ENCODE measurements around the gene ARL13A. TPM values are rescaled to one million over a fixed set of nuclear protein-coding genes. Genes with fewer than 3 reads are reported as not detected.

Gene ARL13A
- total RNA-seq, 4 donors from 2014 or later, result not detected

- no peak overlapping the region for H3K4me3 ChIP-seq
- H3K9me3 ChIP-seq, result no peaks in the 10 kb centered on the region
- H3K36me3 ChIP-seq, result peaks cover 57% of the 10 kb centered on the region
- H3K27ac ChIP-seq, result no peak overlapping the region
- 79% methylated on average over 3 of the region's 3 CpGs for WGBS
- TF ChIP-seq POLR2A (IDR thresholded peaks at IDR 0.05) (no peak), EP300 (IDR thresholded peaks at IDR 0.05) (no peak)
- no peaks in the 10 kb centered on the region for H3K4me1 ChIP-seq
- H3K27me3 ChIP-seq, result no peaks in the 10 kb centered on the region
- no peak for DNase-seq (ENCODE audit: low spot score in 2 of 2)
Measured at GRCh38 chrX:101022020-101022419, 52.5 kb downstream of the ARL13A start.

GRCh38 chrX:101025126-101025525 is 55.6 kb downstream of the ARL13A start:
- peaks cover 38% of the 10 kb centered on the region for H3K36me3 ChIP-seq
- no peak overlapping the region for H3K4me3 ChIP-seq
- no peaks in the 10 kb centered on the region for H3K4me1 ChIP-seq
- no peak for DNase-seq (ENCODE audit: low spot score in 2 of 2)
- no peaks in the 10 kb centered on the region for H3K9me3 ChIP-seq
- no peak overlapping the region for H3K27ac ChIP-seq
- TF ChIP-seq CTCF (IDR thresholded peaks at IDR 0.05) (no peak), POLR2A (IDR thresholded peaks at IDR 0.05) (no peak), EP300 (IDR thresholded peaks at IDR 0.05) (no peak), POLR2AphosphoS5 (IDR thresholded peaks at IDR 0.05) (no peak)
- no peaks in the 10 kb centered on the region for H3K27me3 ChIP-seq

- Histone ChIP-seq H3K4me1 (no peaks in the 10 kb centered on the region), H3K36me3 (peaks cover 14% of the 10 kb centered on the region), H3K9me3 (no peaks in the 10 kb centered on the region), H3K27ac (no peak overlapping the region), H3K4me3 (no peak overlapping the region), H3K27me3 (no peaks in the 10 kb centered on the region)
- TF ChIP-seq EP300 (IDR thresholded peaks at IDR 0.05) (no peak), POLR2AphosphoS5 (IDR thresholded peaks at IDR 0.05) (no peak), POLR2A (IDR thresholded peaks at IDR 0.05) (no peak), CTCF (IDR thresholded peaks at IDR 0.05) (no peak)
- DNase-seq (ENCODE audit: low spot score in 2 of 2), result no peak
- 85% methylated on average over 1 of the region's 1 CpG for WGBS
Measured at GRCh38 chrX:101028562-101028961, 59.1 kb downstream of the ARL13A start.

GRCh38 chrX:101029665-101030064 is 60.2 kb downstream of the ARL13A start:
- no peak for DNase-seq (ENCODE audit: low spot score in 2 of 2)
- H3K27ac ChIP-seq, result no peak overlapping the region
- H3K4me3 ChIP-seq, result no peak overlapping the region
- H3K4me1 ChIP-seq, result no peaks in the 10 kb centered on the region
- WGBS, result 77% methylated on average over 1 of the region's 1 CpG
- TF ChIP-seq POLR2A (IDR thresholded peaks at IDR 0.05), result no peak
- no peak for TF ChIP-seq CTCF (IDR thresholded peaks at IDR 0.05)
- TF ChIP-seq POLR2AphosphoS5 (IDR thresholded peaks at IDR 0.05), result no peak
- no peak for TF ChIP-seq EP300 (IDR thresholded peaks at IDR 0.05)
- no peaks in the 10 kb centered on the region for H3K9me3 ChIP-seq
- no peaks in the 10 kb centered on the region for H3K27me3 ChIP-seq
- peaks cover 12% of the 10 kb centered on the region for H3K36me3 ChIP-seq

GRCh38 chrX:101037231-101037630 is 67.7 kb downstream of the ARL13A start:
- no peaks in the 10 kb centered on the region for H3K4me1 ChIP-seq
- no peaks in the 10 kb centered on the region for H3K9me3 ChIP-seq
- peaks cover 22% of the 10 kb centered on the region for H3K36me3 ChIP-seq
- no peak overlapping the region for H3K27ac ChIP-seq
- DNase-seq (ENCODE audit: low spot score in 2 of 2), result no peak
- H3K27me3 ChIP-seq, result no peaks in the 10 kb centered on the region
- H3K4me3 ChIP-seq, result no peak overlapping the region
- TF ChIP-seq CTCF (IDR thresholded peaks at IDR 0.05) (no peak), EP300 (IDR thresholded peaks at IDR 0.05) (no peak), POLR2A (IDR thresholded peaks at IDR 0.05) (no peak), POLR2AphosphoS5 (IDR thresholded peaks at IDR 0.05) (no peak)

- Histone ChIP-seq H3K36me3 (peaks cover 15% of the 10 kb centered on the region), H3K4me3 (no peak overlapping the region), H3K9me3 (no peaks in the 10 kb centered on the region), H3K27me3 (no peaks in the 10 kb centered on the region), H3K4me1 (no peaks in the 10 kb centered on the region), H3K27ac (no peak overlapping the region)
- TF ChIP-seq CTCF (IDR thresholded peaks at IDR 0.05), result no peak
- no peak for TF ChIP-seq POLR2AphosphoS5 (IDR thresholded peaks at IDR 0.05)
- no peak for TF ChIP-seq EP300 (IDR thresholded peaks at IDR 0.05)
- WGBS, result 72% methylated on average over 4 of the region's 4 CpGs
- no peak for DNase-seq (ENCODE audit: low spot score in 2 of 2)
Measured at GRCh38 chrX:101040197-101040596, 70.7 kb downstream of the ARL13A start.

All from suprapubic skin (tissue), 4 donors.